M059J (cell line): ENCODE data around the gene FYN. TPM values are rescaled to one million over a fixed set of nuclear protein-coding genes. Genes with fewer than 3 reads are reported as not detected.

ENCODE experiments used
- DNase-seq: peaks from one replicate; pipeline ENCODE4 v3.0.0-alpha.2; 2012; ENCODE audit warnings: low read depth
- total RNA-seq: library from RNA; depleted of rRNA; stranded (reverse); fragments of >200 nt; shearing (Covaris generic); gene quantifications from 2 replicates; pipeline ENCODE4 v1.2.3, GENCODE V29; 2014

The FYN gene
- total RNA-seq, 1 experiment from 2014 or later = 63.4 TPM

- no peak for DNase-seq
These were observed 66.4 kb downstream of the FYN start for GRCh38 chr6:111806561-111807497.

- no peak for DNase-seq
These were observed 67.1 kb downstream of the FYN start for GRCh38 chr6:111806165-111806547.

DNA sequence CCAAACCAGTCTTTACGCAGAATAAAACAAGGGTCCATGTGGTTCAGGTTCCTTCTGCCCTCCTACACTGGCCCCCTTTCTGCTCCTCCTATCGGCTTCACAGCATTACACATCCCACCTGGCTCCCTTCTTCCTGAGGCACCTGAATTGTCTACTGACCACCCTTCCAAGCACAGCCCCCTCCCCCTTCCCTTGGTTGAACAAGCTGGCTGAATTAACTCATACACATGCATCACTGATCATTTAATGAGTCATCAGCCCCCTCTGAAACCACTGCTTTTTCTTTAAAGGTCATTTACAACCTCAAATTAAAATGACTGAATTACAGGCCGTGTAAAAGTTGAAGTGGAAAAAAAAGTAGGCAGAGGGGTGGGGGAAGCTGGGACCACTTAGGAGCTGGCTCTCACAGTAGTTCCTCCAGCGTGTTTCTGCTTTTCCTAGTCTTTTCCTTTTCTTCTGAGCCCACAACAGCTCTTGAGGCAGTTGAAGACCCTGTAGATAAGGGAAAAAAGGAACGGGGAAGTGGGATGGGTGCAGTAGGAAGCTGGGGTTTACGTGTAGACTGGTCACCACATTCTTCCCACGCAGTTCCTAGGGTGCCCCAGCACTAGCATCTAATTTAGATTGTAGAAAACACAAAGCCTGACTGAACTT lies 67.6 kb downstream of the FYN start:
- peak; percentile 96 for DNase-seq

GRCh38 chr6:111804627-111805235 lies 68.5 kb downstream of the FYN start:
- DNase-seq = peak; percentile 93

DNA sequence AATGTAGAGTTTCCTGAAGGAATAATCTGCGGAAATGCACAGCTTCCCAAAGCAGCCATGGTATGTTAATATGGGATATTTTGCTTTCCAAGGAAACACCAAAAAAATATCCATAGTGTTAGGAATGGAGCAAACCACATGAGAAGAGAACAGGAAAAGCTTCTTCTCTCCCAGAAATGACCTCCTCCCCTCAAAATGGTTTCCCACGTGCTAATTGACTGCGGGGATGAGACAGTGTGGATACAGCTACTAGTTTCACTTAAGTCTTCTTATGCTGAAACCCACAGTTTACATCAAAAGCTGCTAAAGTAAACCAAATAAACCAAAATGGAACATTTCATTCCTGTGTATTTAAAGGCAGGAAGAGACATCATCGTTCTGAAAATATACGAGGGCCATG lies 69.4 kb downstream of the FYN start:
- DNase-seq = peak; percentile 65

GRCh38 chr6:111803371-111803770 lies 69.9 kb downstream of the FYN start:
- DNase-seq = no peak

- no peak for DNase-seq
These were observed 70.4 kb downstream of the FYN start for GRCh38 chr6:111802720-111803330.

DNA sequence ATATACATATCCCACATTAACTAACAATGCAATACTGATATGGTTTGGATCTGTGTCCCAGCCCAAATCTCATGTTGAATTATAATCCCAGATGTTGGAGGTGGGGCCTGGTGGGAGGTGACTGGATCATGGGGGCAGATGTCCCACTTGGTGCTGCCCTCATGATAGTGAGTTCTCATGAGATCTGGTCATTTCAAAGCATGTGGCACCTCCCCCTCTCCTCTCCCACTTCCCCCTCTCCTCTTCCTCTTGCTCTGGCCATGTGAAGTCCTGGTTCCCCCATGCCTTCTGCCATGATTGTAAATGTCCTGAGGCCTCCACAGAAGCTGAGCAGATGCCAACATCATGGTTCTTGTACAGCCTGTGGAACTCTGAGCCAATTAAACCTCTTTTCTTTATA lies 71.2 kb downstream of the FYN start:
- no peak for DNase-seq

DNA sequence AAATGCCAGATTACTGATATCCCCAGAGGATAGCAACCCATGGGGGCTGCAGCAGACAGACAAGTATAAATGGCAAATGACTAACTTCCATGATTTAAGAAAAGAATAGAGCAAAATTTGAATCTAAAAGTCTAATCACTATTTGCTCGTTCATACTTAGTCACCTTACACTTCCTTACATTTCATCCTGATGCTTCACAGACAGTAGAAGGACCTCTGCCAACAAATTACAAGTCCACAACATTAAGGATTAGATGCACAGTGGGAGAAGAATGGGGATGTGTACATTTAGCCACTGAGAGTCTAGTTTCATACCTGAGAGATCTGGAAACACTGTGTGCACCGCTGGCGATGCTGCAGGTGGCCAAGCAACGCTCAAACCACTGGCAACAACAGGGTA lies 72.4 kb downstream of the FYN start:
- peak; percentile 24 for DNase-seq

GRCh38 chr6:111800259-111800765 lies 72.9 kb downstream of the FYN start:
- peak; percentile 12 for DNase-seq

- peak; percentile 37 for DNase-seq
These were observed 73.5 kb downstream of the FYN start for GRCh38 chr6:111799576-111800258.

- peak; percentile 69 for DNase-seq
These were observed 74.9 kb downstream of the FYN start for GRCh38 chr6:111798281-111798725.

GRCh38 chr6:111796310-111796918 lies 76.8 kb downstream of the FYN start:
- DNase-seq = no peak

DNA sequence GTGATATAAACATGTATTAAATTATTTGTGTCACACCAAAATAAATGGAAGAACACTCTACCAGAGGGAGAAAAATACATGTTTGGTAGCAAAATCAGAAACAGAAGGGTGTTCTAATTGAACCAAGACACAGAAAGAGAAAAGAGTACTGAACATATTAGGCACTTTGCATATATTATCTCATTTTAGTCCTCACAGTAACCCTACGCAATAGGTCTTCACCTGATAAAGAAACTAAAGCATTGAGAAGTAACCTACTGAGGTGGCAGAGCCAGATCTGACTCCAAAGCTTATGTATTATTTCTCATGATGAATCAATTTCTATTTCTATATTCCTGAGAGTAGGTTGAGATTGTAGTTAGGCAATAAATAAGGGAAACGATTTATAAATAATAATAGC lies 77.7 kb downstream of the FYN start:
- DNase-seq = no peak

- DNase-seq = peak; percentile 50
These were observed 78.4 kb downstream of the FYN start for GRCh38 chr6:111794727-111795452.

DNA sequence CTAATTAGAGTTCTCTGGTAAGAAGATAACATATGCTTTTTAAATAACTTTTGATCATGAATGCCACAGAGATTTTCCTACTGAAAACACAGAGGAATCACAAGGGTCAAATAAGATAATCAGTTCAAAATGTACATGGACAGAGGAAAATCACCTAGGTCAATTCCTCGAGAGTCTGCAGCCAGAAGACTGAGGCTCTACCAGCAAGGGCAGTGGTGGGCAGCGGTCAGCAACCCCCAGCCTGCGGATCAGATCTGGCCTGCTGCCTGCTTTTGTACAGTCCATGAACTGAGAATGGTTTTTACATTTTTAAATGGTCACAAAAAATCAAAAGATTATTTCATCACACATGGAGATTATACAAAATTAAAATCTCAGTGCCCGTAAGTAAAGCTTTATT lies 79.0 kb downstream of the FYN start:
- no peak for DNase-seq

DNA sequence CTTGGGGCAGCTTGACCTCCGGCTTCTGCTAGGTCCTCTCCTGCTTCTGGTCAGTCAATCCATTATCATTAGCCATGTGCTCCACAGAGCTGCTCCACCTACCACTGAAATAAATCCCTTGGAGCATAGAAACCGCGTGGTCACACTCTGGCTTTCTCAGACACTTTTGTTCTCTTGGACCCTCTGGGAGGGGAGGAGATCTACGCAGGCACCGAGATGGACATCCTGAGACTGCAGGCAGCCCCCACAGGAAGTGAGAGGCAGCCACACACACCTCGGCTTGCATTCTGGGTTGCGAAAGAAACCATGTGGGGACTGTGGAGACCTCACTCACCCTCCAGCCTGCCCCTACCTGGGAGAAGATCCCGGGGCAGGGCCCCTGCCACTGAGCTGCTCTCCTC lies 79.5 kb downstream of the FYN start:
- no peak for DNase-seq

- DNase-seq = no peak
These were observed 80.1 kb downstream of the FYN start for GRCh38 chr6:111792914-111793700.

DNA sequence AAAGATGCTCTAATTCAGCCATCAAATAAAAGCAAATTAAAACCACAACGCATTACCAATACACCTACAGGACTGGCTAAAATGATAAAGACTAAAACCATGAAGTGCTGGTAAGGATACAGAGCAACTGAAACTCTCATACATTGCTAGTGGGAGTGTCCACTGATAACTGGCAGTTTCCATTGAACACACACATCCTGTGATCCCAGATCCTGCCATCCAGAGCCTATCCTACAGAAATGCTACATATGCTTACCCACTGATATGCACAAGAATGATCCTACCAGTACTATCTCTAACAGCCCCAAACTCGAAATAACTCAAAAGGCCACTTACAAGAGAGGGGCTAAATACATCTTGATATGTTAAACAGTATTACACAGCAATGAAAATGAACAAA lies 81.0 kb downstream of the FYN start:
- DNase-seq = no peak
